H54 (cell line): ENCODE measurements around the gene NRARP.

ENCODE experiments used
- DNase-seq: peaks from one replicate; pipeline ENCODE4 v3.0.0; 2011; ENCODE audit warnings: low spot score, mixed read lengths; ENCODE audit not compliant: insufficient read length
- FAIRE-seq: peaks from 3 replicates; lab custom pipeline; 2011; peaks lifted over from hg19 to GRCh38; lab: Jason Lieb, UNC
- POLR2A ChIP-seq: IDR thresholded peaks from 2 replicates; pipeline ENCODE4 v1.6.1; 2011; ENCODE audit warnings: low read depth, mild to moderate bottlenecking, low read length

Gene NRARP

GRCh38 chr9:137301081-137301947 is 757 bp downstream of the NRARP start:
- no peak for FAIRE-seq
- peak; percentile 6; the same call in 1 of the 2 replicates for TF ChIP-seq POLR2A
- no peak for DNase-seq

GRCh38 chr9:137300567-137301080 is 1.4 kb downstream of the NRARP start:
- FAIRE-seq (no peak), DNase-seq (peak; percentile 79)
- TF ChIP-seq POLR2A: no peak

GRCh38 chr9:137299938-137300337 is 2.1 kb downstream of the NRARP start:
- no peak for DNase-seq
- TF ChIP-seq POLR2A: no peak

GRCh38 chr9:137299203-137299565 is 2.9 kb downstream of the NRARP start:
- no peak for FAIRE-seq
- no peak for TF ChIP-seq POLR2A
- no peak for DNase-seq

More at GRCh38 chr9:137299938-137300337, 2.1 kb downstream of the NRARP start:
- FAIRE-seq: no peak

GRCh38 chr9:137298401-137299202 is 3.5 kb downstream of the NRARP start:
- DNase-seq: no peak
- TF ChIP-seq POLR2A: no peak
- no peak for FAIRE-seq

GRCh38 chr9:137297966-137298365 is 4.1 kb downstream of the NRARP start:
- TF ChIP-seq POLR2A: no peak
- DNase-seq (no peak), FAIRE-seq (no peak)

GRCh38 chr9:137296670-137297664 is 5.1 kb downstream of the NRARP start:
- DNase-seq: no peak
- FAIRE-seq: no peak
- no peak for TF ChIP-seq POLR2A

GRCh38 chr9:137295849-137296669 is 6.0 kb downstream of the NRARP start:
- FAIRE-seq: no peak

GRCh38 chr9:137295238-137295811 is 6.7 kb downstream of the NRARP start:
- TF ChIP-seq POLR2A: no peak
- no peak for FAIRE-seq
- DNase-seq: no peak

More at GRCh38 chr9:137295849-137296669, 6.0 kb downstream of the NRARP start:
- no peak for TF ChIP-seq POLR2A
- no peak for DNase-seq

GRCh38 chr9:137294681-137295237 is 7.3 kb downstream of the NRARP start:
- no peak for FAIRE-seq
- no peak for TF ChIP-seq POLR2A
- no peak for DNase-seq

GRCh38 chr9:137294091-137294680 is 7.9 kb downstream of the NRARP start:
- FAIRE-seq (no peak), DNase-seq (peak; percentile 95)
- no peak for TF ChIP-seq POLR2A

GRCh38 chr9:137293482-137294090 is 8.5 kb downstream of the NRARP start:
- DNase-seq (no peak), FAIRE-seq (no peak)
- TF ChIP-seq POLR2A: no peak
